Ishikawa (cell line): ENCODE data around the gene INTS2.

Source experiments
- CEBPB ChIP-seq: IDR thresholded peaks from 2 replicates; pipeline ENCODE4 v1.6.1; 2012
- CREB1 ChIP-seq: IDR thresholded peaks from 2 replicates; pipeline ENCODE4 v1.6.1; 2012; ENCODE audit warnings: low read depth
- EGR1 ChIP-seq: IDR thresholded peaks from 2 replicates; pipeline ENCODE4 v1.6.1; 2012
- EP300 ChIP-seq: IDR thresholded peaks from 2 replicates; pipeline ENCODE4 v1.6.1; 2012; ENCODE audit warnings: borderline replicate concordance
- FOXM1 ChIP-seq: IDR thresholded peaks from 2 replicates; pipeline ENCODE4 v1.6.1; 2012; ENCODE audit warnings: low read depth, borderline replicate concordance
- NFIC ChIP-seq: IDR thresholded peaks from 2 replicates; pipeline ENCODE4 v1.6.1; 2012
- RAD21 ChIP-seq: IDR thresholded peaks from 2 replicates; pipeline ENCODE4 v1.6.1; 2012; ENCODE audit warnings: low read depth
- TAF1 ChIP-seq: IDR thresholded peaks from 2 replicates; pipeline ENCODE4 v1.6.1; 2012; ENCODE audit warnings: low read depth, mild to moderate bottlenecking
- TCF12 ChIP-seq: IDR thresholded peaks from 2 replicates; pipeline ENCODE4 v1.6.1; 2012; ENCODE audit warnings: low read depth
- TEAD4 ChIP-seq: IDR thresholded peaks from 2 replicates; pipeline ENCODE4 v1.6.1; 2012
- YY1 ChIP-seq: IDR thresholded peaks from 2 replicates; pipeline ENCODE4 v1.6.1; 2012; ENCODE audit warnings: low read depth
- ZBTB7A ChIP-seq: IDR thresholded peaks from 2 replicates; pipeline ENCODE4 v1.6.1; 2012; ENCODE audit warnings: low read depth
- TF ChIP-seq, protein P1 (sequence below): IDR thresholded peaks from 2 replicates; pipeline ENCODE4 v1.6.1; 2012
- TF ChIP-seq, protein P2 (sequence below): IDR thresholded peaks from 2 replicates; pipeline ENCODE4 v1.6.1; 2012; ENCODE audit warnings: low read depth, mild to moderate bottlenecking
- TF ChIP-seq, protein P3 (sequence below): IDR thresholded peaks from 2 replicates; pipeline ENCODE4 v1.6.1; 2012

INTS2 gene

GRCh38 chr17:61878520-61878919, 49.3 kb downstream of the INTS2 start:
- no peak for TF ChIP-seq YY1
- TF ChIP-seq CREB1 = no peak
- no peak for TF ChIP-seq TEAD4
- TF ChIP-seq, protein P1, sequence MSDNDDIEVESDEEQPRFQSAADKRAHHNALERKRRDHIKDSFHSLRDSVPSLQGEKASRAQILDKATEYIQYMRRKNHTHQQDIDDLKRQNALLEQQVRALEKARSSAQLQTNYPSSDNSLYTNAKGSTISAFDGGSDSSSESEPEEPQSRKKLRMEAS = no peak

GRCh38 chr17:61877837-61878236, 49.9 kb downstream of the INTS2 start:
- no peak for TF ChIP-seq NFIC
- TF ChIP-seq, protein P2, sequence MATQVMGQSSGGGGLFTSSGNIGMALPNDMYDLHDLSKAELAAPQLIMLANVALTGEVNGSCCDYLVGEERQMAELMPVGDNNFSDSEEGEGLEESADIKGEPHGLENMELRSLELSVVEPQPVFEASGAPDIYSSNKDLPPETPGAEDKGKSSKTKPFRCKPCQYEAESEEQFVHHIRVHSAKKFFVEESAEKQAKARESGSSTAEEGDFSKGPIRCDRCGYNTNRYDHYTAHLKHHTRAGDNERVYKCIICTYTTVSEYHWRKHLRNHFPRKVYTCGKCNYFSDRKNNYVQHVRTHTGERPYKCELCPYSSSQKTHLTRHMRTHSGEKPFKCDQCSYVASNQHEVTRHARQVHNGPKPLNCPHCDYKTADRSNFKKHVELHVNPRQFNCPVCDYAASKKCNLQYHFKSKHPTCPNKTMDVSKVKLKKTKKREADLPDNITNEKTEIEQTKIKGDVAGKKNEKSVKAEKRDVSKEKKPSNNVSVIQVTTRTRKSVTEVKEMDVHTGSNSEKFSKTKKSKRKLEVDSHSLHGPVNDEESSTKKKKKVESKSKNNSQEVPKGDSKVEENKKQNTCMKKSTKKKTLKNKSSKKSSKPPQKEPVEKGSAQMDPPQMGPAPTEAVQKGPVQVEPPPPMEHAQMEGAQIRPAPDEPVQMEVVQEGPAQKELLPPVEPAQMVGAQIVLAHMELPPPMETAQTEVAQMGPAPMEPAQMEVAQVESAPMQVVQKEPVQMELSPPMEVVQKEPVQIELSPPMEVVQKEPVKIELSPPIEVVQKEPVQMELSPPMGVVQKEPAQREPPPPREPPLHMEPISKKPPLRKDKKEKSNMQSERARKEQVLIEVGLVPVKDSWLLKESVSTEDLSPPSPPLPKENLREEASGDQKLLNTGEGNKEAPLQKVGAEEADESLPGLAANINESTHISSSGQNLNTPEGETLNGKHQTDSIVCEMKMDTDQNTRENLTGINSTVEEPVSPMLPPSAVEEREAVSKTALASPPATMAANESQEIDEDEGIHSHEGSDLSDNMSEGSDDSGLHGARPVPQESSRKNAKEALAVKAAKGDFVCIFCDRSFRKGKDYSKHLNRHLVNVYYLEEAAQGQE = no peak
- no peak for TF ChIP-seq EP300
- TF ChIP-seq, protein P1 = no peak
- no peak for TF ChIP-seq TCF12
- no peak for TF ChIP-seq RAD21
- no peak for TF ChIP-seq TEAD4
- TF ChIP-seq CREB1 = no peak
- no peak for TF ChIP-seq FOXM1
- no peak for TF ChIP-seq YY1

DNA sequence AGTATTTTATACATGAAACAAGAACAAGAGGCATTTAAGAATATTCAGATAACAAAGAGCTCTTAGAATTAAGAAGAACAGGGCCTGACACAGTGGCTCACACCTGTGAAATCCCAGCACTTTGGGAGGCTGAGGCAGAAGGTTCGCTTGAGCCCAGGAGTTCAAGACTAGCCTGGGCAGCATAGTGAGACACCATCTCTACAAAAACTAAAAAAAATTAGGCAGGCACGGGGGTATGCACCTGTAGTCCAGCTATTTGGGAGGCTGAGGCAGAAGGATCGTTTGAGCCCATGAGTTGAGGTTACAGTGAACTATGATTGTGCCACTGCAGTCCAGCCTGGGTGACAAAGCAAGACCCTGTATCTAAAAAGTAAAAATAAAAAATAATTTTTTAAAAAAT, 52.0 kb downstream of the INTS2 start:
- TF ChIP-seq TAF1 = no peak
- no peak for TF ChIP-seq YY1
- TF ChIP-seq NFIC = no peak
- no peak for TF ChIP-seq EP300
- no peak for TF ChIP-seq CEBPB
- TF ChIP-seq, protein P2 = no peak
- TF ChIP-seq ZBTB7A = no peak
- TF ChIP-seq TEAD4 = no peak
- TF ChIP-seq CREB1 = no peak
- no peak for TF ChIP-seq RAD21
- TF ChIP-seq, protein P3, sequence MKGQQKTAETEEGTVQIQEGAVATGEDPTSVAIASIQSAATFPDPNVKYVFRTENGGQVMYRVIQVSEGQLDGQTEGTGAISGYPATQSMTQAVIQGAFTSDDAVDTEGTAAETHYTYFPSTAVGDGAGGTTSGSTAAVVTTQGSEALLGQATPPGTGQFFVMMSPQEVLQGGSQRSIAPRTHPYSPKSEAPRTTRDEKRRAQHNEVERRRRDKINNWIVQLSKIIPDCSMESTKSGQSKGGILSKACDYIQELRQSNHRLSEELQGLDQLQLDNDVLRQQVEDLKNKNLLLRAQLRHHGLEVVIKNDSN = no peak
- TF ChIP-seq, protein P1 = no peak
- TF ChIP-seq TCF12 = no peak
- no peak for TF ChIP-seq FOXM1

GRCh38 chr17:61875285-61875684, 52.5 kb downstream of the INTS2 start:
- TF ChIP-seq FOXM1 (no peak), RAD21 (no peak), TCF12 (no peak), CEBPB (no peak), TAF1 (no peak), CREB1 (no peak), ZBTB7A (no peak), NFIC (no peak), EGR1 (no peak), YY1 (no peak), TEAD4 (no peak), EP300 (no peak)
- TF ChIP-seq, protein P1 = no peak
- TF ChIP-seq, protein P2 = no peak
- TF ChIP-seq, protein P3 = no peak

DNA sequence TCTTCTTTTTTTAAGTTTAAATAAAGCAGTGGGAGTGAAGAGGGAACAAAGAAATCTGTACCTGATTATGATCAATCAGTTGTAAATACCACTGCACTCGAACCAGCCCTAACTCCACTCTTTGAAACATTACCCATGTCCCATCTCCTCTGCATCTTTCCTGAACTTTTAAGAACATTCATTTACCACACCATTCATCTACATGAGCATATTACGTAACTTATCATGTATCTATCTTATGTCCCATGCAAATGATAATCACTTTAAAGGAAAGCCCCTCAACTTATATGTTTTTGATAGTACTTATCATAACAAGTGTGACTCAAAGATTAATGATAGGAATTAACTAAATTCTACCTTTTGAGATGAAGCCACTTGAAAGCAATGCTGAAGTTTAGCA, 53.7 kb downstream of the INTS2 start:
- TF ChIP-seq, protein P2 = no peak
- no peak for TF ChIP-seq TEAD4
